Stimulated activated CD8-positive, alpha-beta memory T cell treated with anti-CD3 and anti-CD28 coated beads, Interleukin-12 subunit alpha, Interleukin-12 subunit beta, amount 100 ng/mL, for 4 hours (primary cell): ENCODE data around the gene DNASE1L2.
A peak's percentile ranks its signal among the peaks of the same experiment; 100 is the strongest.

ENCODE experiments used
- DNase-seq: peaks from one replicate; pipeline ENCODE4 v3.0.0-alpha.2; 2020; ENCODE audit warnings: low read depth

DNASE1L2 gene

DNA sequence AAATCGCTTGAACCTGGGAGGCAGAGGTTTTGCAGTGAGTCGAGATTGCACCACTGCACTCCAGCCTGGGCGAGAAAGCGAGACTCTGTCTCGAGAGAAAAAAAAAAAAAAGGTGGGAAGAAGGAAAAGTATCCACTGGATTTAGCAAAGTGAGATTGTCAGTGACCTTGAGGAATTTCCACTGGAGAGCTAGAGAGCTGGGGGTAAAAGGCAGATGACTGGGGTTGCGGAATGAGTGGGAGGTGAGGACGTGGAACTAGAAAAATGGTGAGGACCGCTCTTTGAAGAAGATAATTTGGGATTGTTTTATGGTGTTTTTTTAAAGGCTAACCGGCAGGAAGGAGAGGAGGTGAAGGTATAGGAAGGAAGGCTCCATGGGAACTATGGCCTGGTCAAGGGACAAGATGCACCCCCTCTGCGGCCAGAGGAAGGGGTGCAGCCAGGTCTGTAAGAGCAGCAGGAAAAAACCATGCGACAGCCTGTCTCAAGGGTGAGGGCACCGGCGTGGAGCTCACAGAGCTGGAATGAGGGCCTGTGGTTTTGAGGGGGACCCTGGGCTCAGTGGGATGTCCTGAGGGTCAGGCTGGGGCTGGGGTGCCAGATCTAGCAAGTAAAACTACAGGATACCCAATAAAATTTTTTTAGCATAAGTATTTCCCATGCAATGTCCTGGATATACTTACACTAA lies 31.7 kb upstream of the DNASE1L2 start:
- no peak for DNase-seq

DNA sequence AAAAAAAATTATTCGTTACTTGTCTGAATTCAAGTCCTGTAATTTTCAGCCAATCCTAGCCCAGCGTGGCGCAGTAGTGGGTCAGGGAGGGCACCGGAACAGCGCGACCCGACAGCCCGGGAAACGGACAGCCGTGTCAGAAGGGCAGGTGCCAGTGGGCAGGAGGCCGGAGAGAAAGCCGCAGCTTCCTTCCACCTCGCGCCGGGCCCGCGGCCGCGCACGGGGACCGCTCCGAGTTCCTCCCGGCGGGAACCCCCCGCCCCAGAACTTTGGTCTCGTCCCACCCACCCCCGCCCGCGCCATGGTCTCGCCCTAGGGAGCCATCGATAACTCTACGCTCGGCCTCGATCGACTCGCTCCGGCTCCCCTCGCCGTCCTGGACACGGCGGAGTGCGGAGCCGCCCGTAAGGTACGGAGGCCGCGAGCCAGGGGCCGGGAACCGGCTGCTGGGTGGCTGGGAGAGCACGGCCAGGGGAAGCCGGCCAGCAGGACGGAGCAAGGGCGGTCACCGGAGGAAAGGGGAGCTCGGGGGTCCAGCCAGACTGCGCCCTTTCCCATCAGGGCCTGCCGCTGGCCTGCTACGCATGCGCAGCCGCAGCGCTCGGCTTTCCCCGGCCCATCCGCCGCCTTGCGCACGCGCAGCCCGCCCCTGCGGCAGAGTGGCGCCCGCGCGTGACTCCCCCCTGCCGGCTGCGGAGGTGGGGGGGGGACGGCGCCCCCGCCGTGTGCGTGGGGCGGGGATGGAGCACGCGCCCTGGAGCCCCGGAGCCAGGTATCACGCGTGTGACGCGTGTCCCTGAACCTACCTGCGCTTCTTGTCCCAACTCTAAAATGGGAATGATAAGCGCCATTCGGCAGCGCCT lies 30.9 kb upstream of the DNASE1L2 start, which contains the start of gene MLST8:
Gene MLST8, plus strand, starts transcription at position 351 of the 863 bp plus-strand sequence. CDS start 632 bp downstream, outside the sequence.
- peak; percentile 91 for DNase-seq

DNA sequence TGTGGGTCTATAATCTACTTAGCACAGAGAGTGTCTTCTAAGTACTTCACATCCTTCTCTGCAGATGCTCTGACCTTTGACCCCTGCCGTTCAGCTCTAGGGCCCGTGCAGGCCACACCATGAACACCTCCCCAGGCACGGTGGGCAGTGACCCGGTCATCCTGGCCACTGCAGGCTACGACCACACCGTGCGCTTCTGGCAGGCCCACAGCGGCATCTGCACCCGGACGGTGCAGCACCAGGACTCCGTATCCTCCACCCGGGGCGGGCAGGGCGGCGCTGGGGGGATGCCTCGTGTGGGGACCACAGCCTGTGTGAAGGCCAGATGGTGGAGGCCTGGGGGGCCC lies 30.3 kb upstream of the DNASE1L2 start:
- DNase-seq: no peak

DNA sequence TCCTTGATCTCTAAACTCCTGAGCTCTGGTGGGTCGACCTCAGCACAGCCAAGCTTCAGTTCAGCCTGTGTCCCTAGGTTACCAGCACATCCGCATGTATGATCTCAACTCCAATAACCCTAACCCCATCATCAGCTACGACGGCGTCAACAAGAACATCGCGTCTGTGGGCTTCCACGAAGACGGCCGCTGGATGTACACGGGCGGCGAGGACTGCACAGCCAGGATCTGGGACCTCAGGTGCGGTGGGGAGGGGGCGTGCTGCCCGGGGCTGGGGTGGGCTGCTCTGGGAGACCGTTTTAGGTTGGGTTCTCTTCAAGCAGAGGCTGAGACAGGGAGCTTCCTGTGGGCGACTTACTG lies 29.8 kb upstream of the DNASE1L2 start:
- no peak for DNase-seq

DNA sequence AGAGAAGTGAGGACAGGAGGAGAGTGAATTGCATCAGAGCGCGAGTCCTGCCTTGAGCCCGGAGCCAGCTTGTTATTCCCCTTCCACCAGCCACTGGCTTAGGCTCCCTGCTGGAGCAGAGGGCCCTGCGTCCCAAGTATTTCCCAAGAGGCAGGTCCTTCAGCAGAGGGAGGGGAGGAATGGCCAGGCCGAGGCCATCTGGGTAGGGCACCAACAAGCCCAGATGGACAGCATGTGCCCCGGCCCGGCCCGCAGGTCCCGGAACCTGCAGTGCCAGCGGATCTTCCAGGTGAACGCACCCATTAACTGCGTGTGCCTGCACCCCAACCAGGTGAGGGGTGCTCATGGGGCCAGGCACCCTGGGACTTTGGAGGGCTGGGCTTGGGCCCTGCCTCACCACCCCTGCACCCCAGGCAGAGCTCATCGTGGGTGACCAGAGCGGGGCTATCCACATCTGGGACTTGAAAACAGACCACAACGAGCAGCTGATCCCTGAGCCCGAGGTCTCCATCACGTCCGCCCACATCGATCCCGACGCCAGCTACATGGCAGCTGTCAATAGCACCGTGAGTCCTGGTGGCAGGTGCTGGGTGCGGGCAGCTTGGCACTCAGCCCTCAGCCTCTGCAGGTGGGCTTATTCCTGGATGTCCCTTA lies 29.3 kb upstream of the DNASE1L2 start:
- DNase-seq: no peak

DNA sequence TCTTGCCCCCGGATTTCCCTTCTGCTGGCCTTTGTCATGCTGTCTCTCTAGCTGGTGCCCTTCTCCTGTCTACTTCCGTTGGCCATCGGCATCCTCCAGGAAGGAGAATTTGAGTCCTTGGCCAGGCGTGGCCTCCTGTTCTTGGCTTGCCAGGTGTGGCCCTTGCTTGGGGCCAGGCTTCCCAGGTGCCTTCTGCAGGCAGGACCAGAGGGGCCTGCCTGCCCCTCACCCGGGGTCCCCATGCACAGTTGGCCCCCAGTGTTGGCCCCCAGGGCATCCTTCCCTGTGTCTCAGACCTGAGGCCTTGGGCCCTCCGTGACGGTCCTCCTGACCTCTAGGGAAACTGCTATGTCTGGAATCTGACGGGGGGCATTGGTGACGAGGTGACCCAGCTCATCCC lies 28.4 kb upstream of the DNASE1L2 start:
- DNase-seq: no peak

DNA sequence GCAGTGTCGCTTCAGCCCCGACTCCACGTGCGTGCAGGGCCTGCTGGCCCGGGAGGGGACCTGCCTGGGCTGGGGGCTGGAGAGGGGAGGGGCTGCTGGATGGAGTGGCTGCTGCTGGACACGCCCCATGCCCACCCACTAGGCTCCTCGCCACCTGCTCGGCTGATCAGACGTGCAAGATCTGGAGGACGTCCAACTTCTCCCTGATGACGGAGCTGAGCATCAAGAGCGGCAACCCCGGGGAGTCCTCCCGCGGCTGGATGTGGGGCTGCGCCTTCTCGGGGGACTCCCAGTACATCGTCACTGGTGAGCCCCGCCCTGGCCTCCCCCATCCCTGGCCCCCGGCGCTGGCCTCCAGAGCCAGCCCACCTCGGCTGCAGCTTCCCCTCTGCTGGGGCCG lies 27.9 kb upstream of the DNASE1L2 start:
- no peak for DNase-seq

DNA sequence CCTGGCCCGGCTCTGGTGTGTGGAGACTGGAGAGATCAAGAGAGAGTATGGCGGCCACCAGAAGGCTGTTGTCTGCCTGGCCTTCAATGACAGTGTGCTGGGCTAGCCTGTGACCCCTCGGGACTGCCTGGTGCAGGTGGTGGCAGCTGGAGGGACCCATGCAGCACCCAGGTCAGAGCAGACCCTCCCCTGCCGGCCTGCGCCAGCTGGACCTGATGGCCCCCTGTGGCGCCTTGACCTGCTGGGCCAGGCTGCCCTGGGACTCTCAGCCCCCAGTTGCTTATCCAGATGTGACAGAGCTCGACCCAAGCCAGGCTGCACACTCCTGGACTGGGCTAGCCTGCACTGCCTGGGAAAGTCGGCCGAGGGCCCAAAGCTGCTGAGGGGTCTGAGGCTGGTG lies 27.5 kb upstream of the DNASE1L2 start:
- no peak for DNase-seq

GRCh38 chr16:2209258-2210008 lies 26.8 kb upstream of the DNASE1L2 start:
- no peak for DNase-seq

DNA sequence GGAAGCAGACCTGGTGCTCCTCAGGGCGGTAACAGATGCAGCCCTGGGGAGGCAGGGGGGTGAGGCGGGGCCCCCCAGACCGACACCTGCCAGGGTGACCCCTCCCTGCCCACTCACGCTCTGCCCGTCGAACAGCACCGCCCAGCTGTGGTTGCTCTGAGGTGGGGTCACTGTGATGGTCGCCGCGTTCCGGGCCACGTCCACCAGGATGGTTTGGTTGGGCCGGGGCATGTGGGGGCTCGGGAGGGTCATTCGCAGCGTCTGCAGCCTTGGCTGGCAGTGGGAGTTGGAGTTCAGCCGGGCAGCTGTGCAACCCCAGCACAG lies 26.3 kb upstream of the DNASE1L2 start:
- no peak for DNase-seq

DNA sequence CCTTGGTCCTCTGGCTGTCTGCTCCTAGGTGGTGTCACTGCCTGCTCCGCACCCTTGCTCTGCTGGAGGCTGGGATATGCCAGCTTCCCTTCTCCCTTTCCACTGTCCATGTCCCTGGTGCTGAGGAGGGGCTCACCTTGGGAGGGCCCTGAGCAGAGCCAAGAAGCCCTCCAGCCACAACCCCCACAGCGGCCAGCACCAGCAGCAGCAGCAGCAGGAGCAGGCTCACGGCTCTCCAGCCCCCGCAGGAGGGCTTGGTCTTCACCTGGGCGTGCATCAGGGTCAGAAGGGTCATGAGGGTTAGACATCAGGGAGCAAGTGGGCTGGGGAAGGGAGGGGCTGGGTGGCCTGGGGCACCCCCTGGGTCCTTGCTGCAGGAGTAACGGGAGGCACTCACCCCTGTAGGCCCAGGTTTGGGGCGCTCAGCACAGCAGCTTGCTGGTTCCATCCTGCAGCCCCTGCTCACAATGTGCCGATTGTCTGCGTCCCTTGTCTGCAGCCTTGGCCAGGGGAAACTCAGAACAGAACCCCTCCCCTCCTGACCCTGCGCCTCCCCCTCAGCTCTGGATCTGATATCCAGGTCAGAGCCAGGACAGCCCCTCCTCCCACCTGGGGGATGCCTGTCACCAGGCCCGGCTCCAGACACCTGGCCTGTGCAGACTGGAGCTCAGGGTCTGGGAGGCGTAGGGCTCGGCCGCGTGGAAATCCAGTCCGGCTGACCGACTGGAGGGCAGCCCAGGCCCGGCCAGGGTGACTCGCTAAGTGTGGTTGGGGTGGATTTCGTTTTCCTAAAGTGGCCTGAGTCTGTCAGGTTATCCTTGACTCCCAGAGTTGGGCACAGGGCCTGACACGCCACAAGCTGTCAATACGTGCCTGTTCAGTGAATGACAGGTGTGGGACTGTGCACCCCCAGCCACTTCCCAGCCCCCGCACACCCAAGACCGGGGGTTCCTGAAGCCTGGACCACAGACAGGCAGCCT lies 25.6 kb upstream of the DNASE1L2 start, which contains the start of gene BRICD5:
Gene BRICD5, minus strand, starts transcription at position 478 of the 980 bp plus-strand sequence. Its CDS starts 30 bp downstream, at position 448.
- no peak for DNase-seq

DNA sequence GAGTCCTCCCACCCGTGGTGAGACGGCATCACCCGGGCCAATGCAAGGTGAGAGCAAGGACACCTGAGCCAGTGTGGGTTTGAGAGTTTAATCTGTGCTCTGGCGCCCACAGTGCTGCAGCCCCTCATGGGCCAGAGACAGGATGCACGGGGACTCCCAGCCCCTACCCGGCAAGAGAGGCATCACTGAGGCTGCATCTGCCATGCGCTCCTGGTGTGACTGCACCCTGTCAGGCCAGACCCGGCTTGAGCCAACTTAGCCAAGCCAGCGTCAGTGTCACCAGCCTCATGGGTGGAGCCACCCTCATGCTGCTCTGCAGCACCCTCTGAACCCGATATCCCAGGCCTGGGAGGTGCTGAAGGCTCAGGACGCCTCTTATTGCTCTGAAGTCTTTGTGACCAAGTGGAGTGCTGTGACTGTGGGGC lies 24.3 kb upstream of the DNASE1L2 start:
- no peak for DNase-seq

GRCh38 chr16:2212362-2213324 lies 23.6 kb upstream of the DNASE1L2 start:
- no peak for DNase-seq

DNA sequence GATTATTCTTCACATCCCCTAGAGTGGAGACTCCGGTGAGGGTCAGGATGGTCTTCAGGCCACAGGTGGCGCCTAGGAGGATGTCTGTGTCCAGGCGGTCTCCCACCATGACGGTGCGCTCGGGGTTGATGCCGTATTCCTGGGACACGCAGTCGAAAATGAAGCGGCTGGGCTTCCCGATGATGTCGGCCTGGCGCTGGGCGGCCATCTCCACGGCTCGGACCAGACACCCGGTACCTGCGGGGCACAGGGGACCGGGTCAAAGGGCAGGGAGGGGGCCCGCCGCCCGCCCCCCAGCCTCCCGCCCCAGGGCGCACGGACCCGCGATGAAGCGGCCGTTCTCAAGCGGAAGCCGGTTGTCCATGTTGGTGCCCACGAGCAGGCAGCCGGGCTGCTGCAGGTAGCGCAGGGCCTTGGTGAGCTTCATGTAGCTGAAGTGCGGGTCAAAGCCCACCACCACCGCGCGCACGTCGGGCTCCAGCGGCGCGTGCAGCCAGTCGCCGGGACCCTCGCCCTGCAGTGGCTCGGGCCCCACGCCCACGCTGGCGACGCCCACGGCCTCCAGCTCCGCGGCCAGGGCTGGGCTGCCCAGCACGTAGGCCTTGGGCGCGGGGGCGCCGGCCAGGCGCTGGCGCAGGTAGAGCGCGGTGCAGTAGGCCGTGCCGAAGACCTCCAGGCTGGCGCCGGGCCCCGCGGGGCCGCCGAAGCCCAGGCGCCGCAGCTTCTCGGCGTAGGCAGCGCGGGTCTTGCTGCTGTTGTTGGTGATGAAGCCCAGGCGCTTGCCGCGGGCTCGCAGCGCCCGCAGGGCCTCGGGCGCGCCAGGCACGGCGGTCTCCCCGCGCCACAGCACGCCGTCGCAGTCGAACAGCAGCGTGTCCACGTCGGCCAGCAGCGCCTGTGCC lies 22.2 kb upstream of the DNASE1L2 start:
- no peak for DNase-seq

DNA sequence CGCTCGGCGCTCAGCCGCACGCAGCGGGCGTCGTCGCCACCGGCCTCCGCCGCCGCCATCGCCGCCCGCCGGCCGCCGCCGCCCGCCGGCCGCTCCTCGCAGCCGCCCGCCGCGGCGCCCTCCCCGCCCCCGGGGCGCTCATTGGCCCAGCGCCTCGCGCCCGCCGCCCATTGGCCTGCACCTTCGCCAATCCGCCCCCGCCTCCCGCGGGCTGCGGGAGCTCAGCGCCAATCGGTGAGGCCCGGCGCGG lies 21.6 kb upstream of the DNASE1L2 start, which contains the start of gene PGP:
Gene PGP, minus strand, starts transcription at position 122 of the 250 bp plus-strand sequence. Its CDS starts 63 bp downstream, at position 59.
- no peak for DNase-seq

GRCh38 chr16:2216330-2216729 lies 19.9 kb upstream of the DNASE1L2 start:
- no peak for DNase-seq

GRCh38 chr16:2223221-2223941 lies 12.9 kb upstream of the DNASE1L2 start, which contains the start of gene E4F1:
Gene E4F1, plus strand, starts transcription at chr16:2223591. Its CDS starts 23 bp downstream, at chr16:2223614.
- DNase-seq: peak; percentile 98

DNA sequence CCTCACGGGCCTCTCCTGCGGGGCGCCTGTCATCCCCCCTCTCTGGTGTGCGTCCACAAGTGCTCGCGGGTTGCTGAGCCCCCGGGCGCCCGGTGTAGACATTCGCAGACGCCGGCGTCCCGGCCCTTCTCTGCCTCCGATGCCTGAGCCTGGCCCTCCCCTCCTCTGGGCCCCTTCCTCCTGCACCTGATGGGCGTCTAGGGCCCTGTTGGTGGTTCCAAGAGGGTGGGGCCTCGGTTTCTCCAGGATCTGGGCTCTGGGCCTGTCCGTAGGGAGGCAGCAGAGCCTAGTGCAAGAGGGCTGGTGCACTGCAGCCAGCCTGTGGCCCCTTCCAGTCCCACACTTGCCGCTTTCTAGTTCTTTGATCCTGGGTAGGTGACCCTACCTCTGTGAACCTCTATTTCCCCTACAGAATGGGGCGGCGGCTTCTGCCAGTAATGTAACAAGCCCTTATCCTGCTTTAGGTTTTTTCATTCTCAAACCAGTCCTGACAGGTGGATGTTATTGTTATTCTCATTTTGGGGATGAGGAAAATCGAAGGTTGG lies 12.2 kb upstream of the DNASE1L2 start:
- no peak for DNase-seq
